ENCODE data around the gene EML4. TPM values are rescaled to one million over a fixed set of nuclear protein-coding genes. Genes with fewer than 3 reads are reported as not detected.

The EML4 gene
- total RNA-seq, 2 experiments from 2014 or later, result 72.1 to 74.1 TPM

GRCh38 chr2:42214669-42215068 is 45.5 kb downstream of the EML4 start:
- intact Hi-C loops (cut with DNase I, micrococcal nuclease), result no loop called here
- Mint-ChIP-seq H3K4me3 (no peak overlapping the region), H3K4me1 (peaks cover 65% of the 10 kb centered on the region), H3K9me3 (ENCODE audit: low read depth) (no peaks in the 10 kb centered on the region), H3K27me3 (no peaks in the 10 kb centered on the region), H3K27ac (no peak overlapping the region), H3K36me3 (ENCODE audit: low read depth) (peaks cover 9% of the 10 kb centered on the region)
- DNase-seq (no peak), ATAC-seq (no peak)
- ChIA-PET POLR2A (no interaction called here), CTCF (interaction anchor here (1.0 to 1.5 kb wide), 2 partner anchors 18 to 114 kb away, joined by 3 read pairs; no protein-coding TSS in a partner anchor)

GRCh38 chr2:42216694-42217093 is 47.5 kb downstream of the EML4 start:
- no peaks in the 10 kb centered on the region for H3K27me3 Mint-ChIP-seq
- no peak for ATAC-seq
- H3K4me1 Mint-ChIP-seq, result peaks cover 67% of the 10 kb centered on the region
- DNase-seq, result no peak
- intact Hi-C loops (cut with DNase I, micrococcal nuclease), result no loop called here
- CTCF ChIA-PET, result interaction anchor here (1.0 to 1.6 kb wide), 5 partner anchors 9 to 102 kb away, joined by 3 to 4 read pairs (median 3); no protein-coding TSS in a partner anchor
- H3K9me3 Mint-ChIP-seq (ENCODE audit: low read depth), result no peaks in the 10 kb centered on the region
- peaks cover 4% of the 10 kb centered on the region for H3K36me3 Mint-ChIP-seq (ENCODE audit: low read depth)
- peak overlapping the region; percentile 28 for H3K27ac Mint-ChIP-seq
- POLR2A ChIA-PET, result interaction anchor here (0.7 kb wide), 1 partner anchor 53 kb away, joined by 4 read pairs; no protein-coding TSS in a partner anchor
- H3K4me3 Mint-ChIP-seq, result no peak overlapping the region

- Mint-ChIP-seq H3K27me3 (no peaks in the 10 kb centered on the region), H3K9me3 (ENCODE audit: low read depth) (no peaks in the 10 kb centered on the region), H3K36me3 (ENCODE audit: low read depth) (peaks cover 4% of the 10 kb centered on the region), H3K27ac (peak overlapping the region; percentile 35), H3K4me3 (no peak overlapping the region), H3K4me1 (peaks cover 67% of the 10 kb centered on the region)
- ATAC-seq, result no peak
- ChIA-PET POLR2A (no interaction called here), CTCF (no interaction called here)
- intact Hi-C loops (cut with DNase I, micrococcal nuclease), result no loop called here
- DNase-seq, result no peak
Observed at GRCh38 chr2:42217307-42217706, 48.2 kb downstream of the EML4 start.

DNA sequence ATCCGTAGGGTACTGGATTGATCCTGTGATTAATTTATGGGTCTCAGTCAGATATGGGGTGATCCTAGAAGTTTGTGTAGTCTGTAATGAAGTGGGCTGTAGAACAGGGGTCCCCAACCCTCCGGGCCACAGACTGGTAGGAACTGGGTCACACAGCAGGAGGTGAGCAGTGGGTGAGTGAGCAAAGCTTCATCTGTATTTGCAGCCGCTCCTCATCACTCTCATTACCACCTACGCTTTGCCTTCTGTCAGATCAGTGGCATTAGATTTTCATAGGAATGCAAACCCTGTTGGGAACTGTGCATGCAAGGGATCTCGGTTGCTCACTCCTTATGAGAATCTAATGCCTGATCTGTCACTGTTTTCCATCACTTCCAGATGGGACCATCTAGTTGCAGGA is 48.8 kb downstream of the EML4 start:
- no peak for ATAC-seq
- intact Hi-C loops (cut with DNase I, micrococcal nuclease), result no loop called here
- peaks cover 72% of the 10 kb centered on the region for H3K4me1 Mint-ChIP-seq

GRCh38 chr2:42218712-42219111 is 49.6 kb downstream of the EML4 start:
- CTCF ChIA-PET, result no interaction called here

More for the DNA sequence above, 48.8 kb downstream of the EML4 start:
- POLR2A ChIA-PET, result no interaction called here
- peaks cover 4% of the 10 kb centered on the region for H3K36me3 Mint-ChIP-seq (ENCODE audit: low read depth)
- CTCF ChIA-PET, result no interaction called here
- no peaks in the 10 kb centered on the region for H3K27me3 Mint-ChIP-seq
- H3K4me3 Mint-ChIP-seq, result no peak overlapping the region
- DNase-seq, result no peak
- H3K9me3 Mint-ChIP-seq (ENCODE audit: low read depth), result no peaks in the 10 kb centered on the region
- peak overlapping the region; percentile 35 for H3K27ac Mint-ChIP-seq

GRCh38 chr2:42219160-42219559 is 50.0 kb downstream of the EML4 start:
- Mint-ChIP-seq H3K27ac (no peak overlapping the region), H3K4me1 (peaks cover 80% of the 10 kb centered on the region), H3K36me3 (ENCODE audit: low read depth) (peaks cover 4% of the 10 kb centered on the region), H3K4me3 (no peak overlapping the region), H3K27me3 (no peaks in the 10 kb centered on the region), H3K9me3 (ENCODE audit: low read depth) (no peaks in the 10 kb centered on the region)
- intact Hi-C loops (cut with DNase I, micrococcal nuclease), result no loop called here
- no peak for DNase-seq
- ChIA-PET POLR2A (no interaction called here), CTCF (interaction anchor here (0.7 kb wide), 1 partner anchor 164 kb away, joined by 4 read pairs; no protein-coding TSS in a partner anchor)
- ATAC-seq, result no peak

More at GRCh38 chr2:42218712-42219111, 49.6 kb downstream of the EML4 start:
- intact Hi-C loops (cut with DNase I, micrococcal nuclease), result no loop called here
- POLR2A ChIA-PET, result no interaction called here
- H3K27ac Mint-ChIP-seq, result no peak overlapping the region
- ATAC-seq (no peak), DNase-seq (no peak)
- no peaks in the 10 kb centered on the region for H3K9me3 Mint-ChIP-seq (ENCODE audit: low read depth)
- H3K36me3 Mint-ChIP-seq (ENCODE audit: low read depth), result peaks cover 4% of the 10 kb centered on the region
- H3K27me3 Mint-ChIP-seq, result no peaks in the 10 kb centered on the region
- H3K4me1 Mint-ChIP-seq, result peaks cover 76% of the 10 kb centered on the region
- no peak overlapping the region for H3K4me3 Mint-ChIP-seq

- ATAC-seq, result peak; percentile 36
- ChIA-PET POLR2A (interaction anchor here (0.5 to 0.6 kb wide), 2 partner anchors 11 to 110 kb away, joined by 3 to 9 read pairs; no protein-coding TSS in a partner anchor), CTCF (interaction anchor here (0.8 to 1.2 kb wide), 3 partner anchors 10 to 124 kb away, joined by 3 to 4 read pairs (median 4); no protein-coding TSS in a partner anchor)
- peaks cover 7% of the 10 kb centered on the region for H3K36me3 Mint-ChIP-seq (ENCODE audit: low read depth)
- intact Hi-C loops (cut with DNase I, micrococcal nuclease), result no loop called here
- DNase-seq, result no peak
- no peaks in the 10 kb centered on the region for H3K9me3 Mint-ChIP-seq (ENCODE audit: low read depth)
- no peaks in the 10 kb centered on the region for H3K27me3 Mint-ChIP-seq
- H3K27ac Mint-ChIP-seq, result no peak overlapping the region
- no peak overlapping the region for H3K4me3 Mint-ChIP-seq
- H3K4me1 Mint-ChIP-seq, result peaks cover 82% of the 10 kb centered on the region
Observed at GRCh38 chr2:42220566-42220965, 51.4 kb downstream of the EML4 start.

DNA sequence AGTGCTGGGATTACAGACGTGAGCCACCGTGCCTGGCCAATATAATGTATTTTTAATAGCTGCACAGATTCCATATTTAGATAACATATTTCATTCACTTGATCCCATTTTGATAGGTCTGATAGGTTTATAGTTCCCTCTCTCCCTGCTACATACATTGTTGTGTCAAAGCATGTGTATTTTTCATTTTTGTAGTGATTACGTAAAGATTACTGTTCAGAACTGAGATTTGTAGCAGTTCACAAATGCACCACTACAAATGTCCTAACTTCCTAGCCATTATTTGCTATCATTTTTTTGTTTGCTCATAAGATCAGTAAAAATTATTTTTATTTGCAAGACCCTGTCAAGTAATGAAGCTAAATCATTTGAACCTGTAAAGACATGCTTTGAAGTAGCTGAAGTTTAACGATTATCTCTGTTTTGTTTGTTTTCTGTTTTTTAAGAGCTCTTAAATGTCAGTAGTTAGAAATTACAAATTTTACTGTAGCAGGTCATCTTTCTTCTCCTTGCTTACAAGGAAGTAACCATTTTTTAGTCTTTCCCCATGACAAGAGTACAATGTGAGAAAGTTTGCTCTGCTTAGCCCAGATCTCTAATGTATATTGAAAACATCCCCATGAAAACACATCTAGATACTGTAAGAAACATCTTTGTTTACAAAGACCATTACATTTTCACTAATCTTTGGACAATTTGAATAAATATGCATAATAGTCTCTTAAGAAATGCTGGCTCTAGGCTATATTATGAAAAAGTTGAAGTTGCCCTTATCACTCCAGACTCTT is 54.1 kb downstream of the EML4 start:
- intact Hi-C loops (cut with DNase I, micrococcal nuclease), result no loop called here
- ATAC-seq (no peak), DNase-seq (no peak)
- Mint-ChIP-seq H3K27me3 (no peaks in the 10 kb centered on the region), H3K4me1 (peaks cover 76% of the 10 kb centered on the region), H3K9me3 (ENCODE audit: low read depth) (no peaks in the 10 kb centered on the region), H3K4me3 (no peak overlapping the region), H3K36me3 (ENCODE audit: low read depth) (peaks cover 5% of the 10 kb centered on the region), H3K27ac (no peak overlapping the region)
- ChIA-PET POLR2A (no interaction called here), CTCF (interaction anchor here (0.8 to 1.1 kb wide), 2 partner anchors 25 to 136 kb away, joined by 3 to 4 read pairs; no protein-coding TSS in a partner anchor)

GRCh38 chr2:42223855-42224268 is 54.7 kb downstream of the EML4 start:
- no peak for ATAC-seq
- H3K36me3 Mint-ChIP-seq (ENCODE audit: low read depth), result peaks cover 5% of the 10 kb centered on the region
- H3K4me3 Mint-ChIP-seq, result no peak overlapping the region
- peaks cover 72% of the 10 kb centered on the region for H3K4me1 Mint-ChIP-seq
- H3K27ac Mint-ChIP-seq, result no peak overlapping the region
- CTCF ChIA-PET, result interaction anchor here (0.8 kb wide), 1 partner anchor 25 kb away, joined by 3 read pairs; no protein-coding TSS in a partner anchor
- POLR2A ChIA-PET, result no interaction called here
- DNase-seq, result no peak
- H3K27me3 Mint-ChIP-seq, result no peaks in the 10 kb centered on the region
- H3K9me3 Mint-ChIP-seq (ENCODE audit: low read depth), result no peaks in the 10 kb centered on the region
- intact Hi-C loops (cut with DNase I, micrococcal nuclease), result no loop called here

DNA sequence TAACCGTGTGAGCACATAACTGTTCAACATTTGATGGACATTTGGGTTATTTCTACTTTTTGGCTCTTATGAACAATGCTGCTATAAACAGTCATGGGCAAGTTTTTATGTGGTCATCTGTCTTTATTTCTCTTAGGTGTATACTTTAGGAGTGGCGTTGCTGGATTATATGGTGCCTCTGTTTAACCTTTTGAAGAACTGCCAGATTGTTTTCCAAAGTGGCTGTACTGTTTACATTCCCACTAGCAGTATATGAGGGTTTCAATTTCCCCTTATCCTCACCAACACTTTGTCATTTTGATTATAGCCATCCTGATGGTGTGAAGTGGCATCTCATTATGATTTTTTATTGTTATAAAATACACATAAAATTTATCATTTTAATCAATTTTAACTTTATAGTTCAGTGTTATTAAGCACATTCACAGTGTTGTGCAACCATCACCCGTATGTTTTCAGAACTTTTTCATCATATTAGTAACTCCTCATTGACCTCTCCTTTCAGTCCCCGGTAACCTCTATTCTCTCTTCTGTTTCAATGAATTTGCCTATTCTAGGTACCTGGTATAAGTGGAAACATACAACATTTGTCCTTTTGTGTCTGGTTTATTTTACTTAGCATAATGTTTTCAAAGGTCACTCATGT is 55.4 kb downstream of the EML4 start:
- H3K9me3 Mint-ChIP-seq (ENCODE audit: low read depth), result no peaks in the 10 kb centered on the region
- H3K4me3 Mint-ChIP-seq, result no peak overlapping the region
- peaks cover 69% of the 10 kb centered on the region for H3K4me1 Mint-ChIP-seq
- H3K27me3 Mint-ChIP-seq, result no peaks in the 10 kb centered on the region
- ChIA-PET POLR2A (no interaction called here), CTCF (no interaction called here)
- ATAC-seq, result no peak
- H3K36me3 Mint-ChIP-seq (ENCODE audit: low read depth), result peaks cover 4% of the 10 kb centered on the region
- no peak overlapping the region for H3K27ac Mint-ChIP-seq
- intact Hi-C loops (cut with DNase I, micrococcal nuclease), result no loop called here
- no peak for DNase-seq

- Mint-ChIP-seq H3K36me3 (ENCODE audit: low read depth) (peaks cover 4% of the 10 kb centered on the region), H3K9me3 (ENCODE audit: low read depth) (no peaks in the 10 kb centered on the region), H3K27ac (no peak overlapping the region), H3K4me1 (peaks cover 69% of the 10 kb centered on the region), H3K27me3 (no peaks in the 10 kb centered on the region), H3K4me3 (no peak overlapping the region)
- DNase-seq (no peak), ATAC-seq (no peak)
- intact Hi-C loops (cut with DNase I, micrococcal nuclease), result no loop called here
- ChIA-PET POLR2A (no interaction called here), CTCF (no interaction called here)
Observed at GRCh38 chr2:42225573-42225972, 56.4 kb downstream of the EML4 start.

GRCh38 chr2:42227491-42227890 is 58.3 kb downstream of the EML4 start:
- no peak for ATAC-seq
- Mint-ChIP-seq H3K9me3 (ENCODE audit: low read depth) (no peaks in the 10 kb centered on the region), H3K27ac (no peak overlapping the region), H3K4me1 (peaks cover 72% of the 10 kb centered on the region), H3K27me3 (no peaks in the 10 kb centered on the region), H3K4me3 (no peak overlapping the region), H3K36me3 (ENCODE audit: low read depth) (peaks cover 2% of the 10 kb centered on the region)
- intact Hi-C loops (cut with DNase I, micrococcal nuclease), result no loop called here
- ChIA-PET CTCF (interaction anchor here (1.8 kb wide), 1 partner anchor 101 kb away, joined by 6 read pairs; no protein-coding TSS in a partner anchor), POLR2A (no interaction called here)
- DNase-seq, result no peak
